A549 (cell line): ENCODE results near the gene CPNE7.

Experiments
- CEBPB ChIP-seq, 2 experiments: fragments of >200 bp in 1 of 2; sonication (Bioruptor Twin) in 1 of 2; formaldehyde crosslinking in 1 of 2; IDR thresholded peaks; 2 replicates each; pipeline ENCODE4 v1.6.1; 2012 to 2016
- KDM1A ChIP-seq: fragments of 200-600 bp; sonication (generic); IDR thresholded peaks from 2 replicates; pipeline ENCODE4 v1.6.1; 2016; ENCODE audit warnings: low read depth, mild to moderate bottlenecking
- POLR2A ChIP-seq: IDR thresholded peaks from 2 replicates; pipeline ENCODE4 v1.6.1; 2012; ENCODE audit warnings: mild to moderate bottlenecking, low read length
- TF ChIP-seq, protein P1 (sequence below): fragments of >200 bp; sonication (Bioruptor Twin); formaldehyde crosslinking; IDR thresholded peaks from 3 replicates; pipeline ENCODE4 v1.5.1; 2016
- TF ChIP-seq, protein P2 (sequence below): fragments of >200 bp; sonication (Bioruptor Twin); formaldehyde crosslinking; IDR thresholded peaks from 3 replicates; pipeline ENCODE4 v1.6.1; 2016
- TF ChIP-seq, protein P3 (sequence below): fragments of 150-350 bp; IDR thresholded peaks from 2 replicates; pipeline ENCODE4 v1.6.1; 2014; ENCODE audit warnings: low read depth, mild to moderate bottlenecking, low read length

DNA sequence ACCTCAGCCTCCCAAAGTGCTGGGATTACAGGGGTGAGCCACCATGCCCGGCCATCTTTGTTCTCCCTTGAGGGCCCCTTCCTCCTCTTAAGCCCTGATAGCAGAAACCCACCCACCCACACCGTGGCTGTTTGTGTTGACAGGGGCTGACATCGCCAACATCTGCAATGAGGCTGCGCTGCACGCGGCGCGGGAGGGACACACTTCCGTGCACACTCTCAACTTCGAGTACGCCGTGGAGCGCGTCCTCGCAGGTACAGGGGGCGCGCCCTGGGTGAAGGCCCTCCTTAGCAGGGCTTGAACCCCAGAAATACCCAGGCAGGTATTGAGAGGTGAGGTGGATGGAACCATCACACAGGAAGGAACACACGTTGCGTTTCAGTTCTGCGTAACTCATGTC, 27.7 kb upstream of the CPNE7 start:
- TF ChIP-seq CEBPB (IDR thresholded peaks at IDR 0.05) (no peak), POLR2A (no peak), KDM1A (no peak)
- TF ChIP-seq, protein P1, sequence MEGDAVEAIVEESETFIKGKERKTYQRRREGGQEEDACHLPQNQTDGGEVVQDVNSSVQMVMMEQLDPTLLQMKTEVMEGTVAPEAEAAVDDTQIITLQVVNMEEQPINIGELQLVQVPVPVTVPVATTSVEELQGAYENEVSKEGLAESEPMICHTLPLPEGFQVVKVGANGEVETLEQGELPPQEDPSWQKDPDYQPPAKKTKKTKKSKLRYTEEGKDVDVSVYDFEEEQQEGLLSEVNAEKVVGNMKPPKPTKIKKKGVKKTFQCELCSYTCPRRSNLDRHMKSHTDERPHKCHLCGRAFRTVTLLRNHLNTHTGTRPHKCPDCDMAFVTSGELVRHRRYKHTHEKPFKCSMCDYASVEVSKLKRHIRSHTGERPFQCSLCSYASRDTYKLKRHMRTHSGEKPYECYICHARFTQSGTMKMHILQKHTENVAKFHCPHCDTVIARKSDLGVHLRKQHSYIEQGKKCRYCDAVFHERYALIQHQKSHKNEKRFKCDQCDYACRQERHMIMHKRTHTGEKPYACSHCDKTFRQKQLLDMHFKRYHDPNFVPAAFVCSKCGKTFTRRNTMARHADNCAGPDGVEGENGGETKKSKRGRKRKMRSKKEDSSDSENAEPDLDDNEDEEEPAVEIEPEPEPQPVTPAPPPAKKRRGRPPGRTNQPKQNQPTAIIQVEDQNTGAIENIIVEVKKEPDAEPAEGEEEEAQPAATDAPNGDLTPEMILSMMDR = no peak
- TF ChIP-seq, protein P2, sequence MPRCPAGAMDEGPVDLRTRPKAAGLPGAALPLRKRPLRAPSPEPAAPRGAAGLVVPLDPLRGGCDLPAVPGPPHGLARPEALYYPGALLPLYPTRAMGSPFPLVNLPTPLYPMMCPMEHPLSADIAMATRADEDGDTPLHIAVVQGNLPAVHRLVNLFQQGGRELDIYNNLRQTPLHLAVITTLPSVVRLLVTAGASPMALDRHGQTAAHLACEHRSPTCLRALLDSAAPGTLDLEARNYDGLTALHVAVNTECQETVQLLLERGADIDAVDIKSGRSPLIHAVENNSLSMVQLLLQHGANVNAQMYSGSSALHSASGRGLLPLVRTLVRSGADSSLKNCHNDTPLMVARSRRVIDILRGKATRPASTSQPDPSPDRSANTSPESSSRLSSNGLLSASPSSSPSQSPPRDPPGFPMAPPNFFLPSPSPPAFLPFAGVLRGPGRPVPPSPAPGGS = no peak
- TF ChIP-seq, protein P3, sequence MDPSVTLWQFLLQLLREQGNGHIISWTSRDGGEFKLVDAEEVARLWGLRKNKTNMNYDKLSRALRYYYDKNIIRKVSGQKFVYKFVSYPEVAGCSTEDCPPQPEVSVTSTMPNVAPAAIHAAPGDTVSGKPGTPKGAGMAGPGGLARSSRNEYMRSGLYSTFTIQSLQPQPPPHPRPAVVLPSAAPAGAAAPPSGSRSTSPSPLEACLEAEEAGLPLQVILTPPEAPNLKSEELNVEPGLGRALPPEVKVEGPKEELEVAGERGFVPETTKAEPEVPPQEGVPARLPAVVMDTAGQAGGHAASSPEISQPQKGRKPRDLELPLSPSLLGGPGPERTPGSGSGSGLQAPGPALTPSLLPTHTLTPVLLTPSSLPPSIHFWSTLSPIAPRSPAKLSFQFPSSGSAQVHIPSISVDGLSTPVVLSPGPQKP = no peak
